IMR-90 (cell line): ENCODE data around the gene EHHADH. TPM values are rescaled to one million over a fixed set of nuclear protein-coding genes. Genes with fewer than 3 reads are reported as not detected.

ENCODE experiments used
- ATAC-seq: fragments of 200-7000 bp; cut with Tn5 transposase; 2 replicates; pipeline ENCODE4 v1.9.1; 2020; ENCODE audit warnings: low read depth, mild to moderate bottlenecking, moderate library complexity
- BruUV-seq: library from RNA; stranded (reverse); fragments of 400-500 nt; replicated peaks from 2 replicates; lab custom pipeline; 2021; lab: Mats Ljungman, UMichigan
- CTCF ChIA-PET: fragments of 300-600 bp; formaldehyde crosslinking; extraction: SDS; loops from one replicate; lab custom pipeline; 2021; ENCODE audit warnings: antibody characterized with exemption; lab: Yijun Ruan, JAX
- POLR2A ChIA-PET: fragments of 300-600 bp; sonication (Branson Sonifier 250); formaldehyde crosslinking; loops from one replicate; lab custom pipeline; 2022; ENCODE audit warnings: antibody characterized with exemption; ENCODE audit not compliant: unreplicated experiment; lab: Charles Lee
- DNase-seq: peaks from one replicate; pipeline ENCODE4 v3.0.0; 2013
- H2AFZ ChIP-seq: replicated peaks from 2 replicates; pipeline ENCODE3; 2013; ENCODE audit warnings: low read length, mild to moderate bottlenecking; ENCODE audit not compliant: poor library complexity
- H2AK5ac ChIP-seq: 2 replicates; pipeline ENCODE4 v1.6.1; 2013; ENCODE audit warnings: low read depth, low read length, inconsistent platforms
- H2AK9ac ChIP-seq: replicated peaks from 2 replicates; pipeline ENCODE3; 2013; ENCODE audit warnings: mild to moderate bottlenecking, low read depth, low read length, moderate library complexity; ENCODE audit not compliant: poor library complexity
- H2BK120ac ChIP-seq: 2 replicates; pipeline ENCODE4 v1.6.1; 2013; ENCODE audit warnings: low read depth, low read length, inconsistent platforms
- H2BK15ac ChIP-seq: 3 replicates; pipeline ENCODE4 v1.6.1; 2013; ENCODE audit warnings: low read depth, low read length, inconsistent platforms
- H2BK20ac ChIP-seq: 2 replicates; pipeline ENCODE4 v1.6.1; 2013; ENCODE audit warnings: low read depth, mild to moderate bottlenecking, inconsistent platforms, low read length, moderate library complexity
- H2BK5ac ChIP-seq: 2 replicates; pipeline ENCODE4 v1.6.1; 2013; ENCODE audit warnings: mild to moderate bottlenecking, low read depth, low read length, inconsistent platforms; ENCODE audit not compliant: poor library complexity, severe bottlenecking
- H3K14ac ChIP-seq: replicated peaks from 2 replicates; pipeline ENCODE4 v1.6.1; 2013; ENCODE audit warnings: low read depth, low read length, inconsistent platforms
- H3K18ac ChIP-seq: 2 replicates; pipeline ENCODE4 v1.6.1; 2013; ENCODE audit warnings: low read depth, low read length, control low read depth
- H3K23ac ChIP-seq: 2 replicates; pipeline ENCODE4 v1.6.1; 2013; ENCODE audit warnings: low read depth, low read length, inconsistent platforms
- H3K27ac ChIP-seq: 2 replicates; pipeline ENCODE4 v1.5.1; 2013; ENCODE audit warnings: mild to moderate bottlenecking, control low read depth, low read length; ENCODE audit not compliant: insufficient read depth
- H3K27me3 ChIP-seq: 2 replicates; pipeline ENCODE4 v1.6.1; 2013; ENCODE audit warnings: low read length; ENCODE audit not compliant: control insufficient read depth, insufficient read depth
- H3K36me3 ChIP-seq: 2 replicates; pipeline ENCODE4 v1.6.1; 2013; ENCODE audit warnings: low read length, mixed read lengths; ENCODE audit not compliant: control insufficient read depth, insufficient read depth
- H3K4ac ChIP-seq: 2 replicates; pipeline ENCODE4 v1.6.1; 2013; ENCODE audit warnings: low read depth, low read length, inconsistent platforms
- H3K4me1 ChIP-seq: 2 replicates; pipeline ENCODE4 v1.6.1; 2013; ENCODE audit warnings: low read length, mixed read lengths; ENCODE audit not compliant: control insufficient read depth, insufficient read depth
- H3K4me2 ChIP-seq: 2 replicates; pipeline ENCODE4 v1.6.1; 2013; ENCODE audit warnings: low read depth, mild to moderate bottlenecking, control low read depth, low read length, moderate library complexity
- H3K4me3 ChIP-seq: 2 replicates; pipeline ENCODE4 v1.5.1; 2013; ENCODE audit warnings: low read depth, mild to moderate bottlenecking, control low read depth, low read length, moderate library complexity; ENCODE audit not compliant: insufficient read depth
- H3K56ac ChIP-seq: 2 replicates; pipeline ENCODE4 v1.6.1; 2013; ENCODE audit warnings: low read length, inconsistent platforms; ENCODE audit not compliant: insufficient read depth; ENCODE audit errors: extremely low read depth
- H3K79me1 ChIP-seq, 2 experiments: 2 replicates each; pipeline ENCODE4 v1.6.1; 2013; ENCODE audit warnings: low read length in 2 of 2, inconsistent platforms in 1 of 2, low read depth in 1 of 2
- H3K9ac ChIP-seq: 2 replicates; pipeline ENCODE4 v1.6.1; 2013; ENCODE audit warnings: low read depth, low read length, control low read depth
- H3K9me1 ChIP-seq: 2 replicates; pipeline ENCODE4 v1.6.1; 2013; ENCODE audit warnings: low read length, inconsistent platforms; ENCODE audit not compliant: insufficient read depth
- H3K9me3 ChIP-seq: 2 replicates; pipeline ENCODE4 v1.6.1; 2013; ENCODE audit warnings: low read length; ENCODE audit not compliant: control insufficient read depth, insufficient read depth
- H4K20me1 ChIP-seq: 2 replicates; pipeline ENCODE4 v1.6.1; 2013; ENCODE audit warnings: low read length, inconsistent platforms; ENCODE audit not compliant: insufficient read depth
- H4K5ac ChIP-seq: 2 replicates; pipeline ENCODE4 v1.6.1; 2013; ENCODE audit warnings: mild to moderate bottlenecking, low read depth, low read length, control low read depth
- H4K8ac ChIP-seq, 2 experiments: 2 replicates each; pipeline ENCODE4 v1.6.1; 2013; ENCODE audit warnings: low read depth in 2 of 2, low read length in 2 of 2, control low read depth in 1 of 2, inconsistent platforms in 1 of 2
- H4K91ac ChIP-seq: 2 replicates; pipeline ENCODE4 v1.6.1; 2013; ENCODE audit warnings: low read depth, low read length, inconsistent platforms; ENCODE audit not compliant: insufficient read depth
- CEBPB ChIP-seq: IDR thresholded peaks from 2 replicates; pipeline ENCODE4 v1.6.1; 2012; ENCODE audit warnings: low read depth, low read length, improper control_type of control experiment
- CHD1 ChIP-seq: IDR thresholded peaks from 2 replicates; pipeline ENCODE4 v1.6.1; 2012; ENCODE audit warnings: low read depth, low read length, improper control_type of control experiment
- CTCF ChIP-seq: conservative IDR thresholded peaks from 2 replicates; pipeline ENCODE4 v1.5.1; 2012; ENCODE audit warnings: mild to moderate bottlenecking, low read depth, low read length, improper control_type of control experiment
- ELK1 ChIP-seq: fragments of 150-350 bp; IDR thresholded peaks from 2 replicates; pipeline ENCODE4 v1.6.1; 2016; ENCODE audit warnings: low read depth, mild to moderate bottlenecking, low read length, moderate library complexity, borderline replicate concordance
- MAFK ChIP-seq: IDR thresholded peaks from 2 replicates; pipeline ENCODE4 v1.6.1; 2012; ENCODE audit warnings: low read depth, low read length, improper control_type of control experiment
- MAZ ChIP-seq: IDR thresholded peaks from 2 replicates; pipeline ENCODE4 v1.6.1; 2012; ENCODE audit warnings: low read depth, mild to moderate bottlenecking, low read length, improper control_type of control experiment, moderate library complexity, borderline replicate concordance
- MXI1 ChIP-seq: IDR thresholded peaks from 2 replicates; pipeline ENCODE4 v1.6.1; 2012; ENCODE audit warnings: low read depth, mild to moderate bottlenecking, low read length, moderate library complexity, borderline replicate concordance
- POLR2A ChIP-seq: IDR thresholded peaks from 2 replicates; pipeline ENCODE4 v1.6.1; 2012; ENCODE audit warnings: mild to moderate bottlenecking, low read depth, low read length
- RAD21 ChIP-seq: IDR thresholded peaks from 2 replicates; pipeline ENCODE4 v1.6.1; 2012; ENCODE audit warnings: low read length, improper control_type of control experiment
- RCOR1 ChIP-seq: IDR thresholded peaks from 2 replicates; pipeline ENCODE4 v1.6.1; 2012; ENCODE audit warnings: mild to moderate bottlenecking, low read length, improper control_type of control experiment; ENCODE audit not compliant: insufficient replicate concordance
- RFX5 ChIP-seq: IDR thresholded peaks from 2 replicates; pipeline ENCODE4 v1.8.0; 2012; ENCODE audit warnings: low read depth, mild to moderate bottlenecking, low read length, moderate library complexity
- SMC3 ChIP-seq: fragments of 150-350 bp; IDR thresholded peaks from 2 replicates; pipeline ENCODE4 v1.6.1; 2016; ENCODE audit warnings: low read depth, mild to moderate bottlenecking, antibody characterized with exemption, low read length, moderate library complexity
- USF2 ChIP-seq: fragments of 150-350 bp; IDR thresholded peaks from 2 replicates; pipeline ENCODE4 v1.6.1; 2017; ENCODE audit warnings: mild to moderate bottlenecking, antibody characterized with exemption, low read length, low read depth
- WGBS, 2 experiments: methylation state at CpG; one replicate each; pipeline versions ENCODE4 v1.1.5 to v1.1.7; 2013; ENCODE audit warnings: missing lambda C conversion rate in 2 of 2; ENCODE audit not compliant: insufficient read length in 1 of 2; ENCODE audit errors: extremely low coverage in 2 of 2; 5-methylcytosine and 5-hydroxymethylcytosine counted together
- dilution Hi-C: fragments of 300-500 bp; cut with HindIII; formaldehyde crosslinking; loops from one replicate; pipeline ENCODE4 v1.14.3; 2018; ENCODE audit warnings: low sequenced_read_pairs; ENCODE audit not compliant: unreplicated experiment
- in situ Hi-C: fragments of 300-500 bp; cut with MboI; formaldehyde crosslinking; loops from 3 replicates; pipeline ENCODE4 v1.14.3; 2019; ENCODE audit warnings: low sequenced_read_pairs, inconsistent platforms, mixed read lengths
- intact Hi-C: fragments of 100-400 bp; cut with micrococcal nuclease; formaldehyde crosslinking; loops from 2 replicates; pipeline ENCODE4 v1.10.0; 2022
- polyA plus RNA-seq, 3 experiments: library from polyadenylated mRNA; depleted of rRNA; stranded (reverse); fragments of >200 nt; gene quantifications; 2 replicates each; pipeline ENCODE4 v1.2.3, GENCODE V29; 2012; ENCODE audit warnings: low replicate concordance in 1 of 3
- total RNA-seq: library from RNA; depleted of rRNA; stranded (reverse); fragments of >200 nt; gene quantifications from 2 replicates; pipeline ENCODE4 v1.2.3, GENCODE V29; 2012

The EHHADH gene
- total and polyA plus RNA-seq, 2 of the 4 experiments (the other 2 are of a cell fraction) = 2.0 to 4.7 TPM

GRCh38 chr3:185149591-185149990 lies 104.3 kb downstream of the EHHADH start:
- ATAC-seq = no peak

More at GRCh38 chr3:185149591-185149990, 104.3 kb downstream of the EHHADH start:
- BruUV-seq = no TSS peak
- Histone ChIP-seq H3K4ac (no peak overlapping the region), H3K9me3 (no peaks in the 10 kb centered on the region), H3K4me2 (no peak overlapping the region), H3K36me3 (no peaks in the 10 kb centered on the region), H4K5ac (no peak overlapping the region), H3K79me1 (no peaks in the 10 kb centered on the region), H2AK9ac (no peak overlapping the region), H3K9me1 (peaks cover 5% of the 10 kb centered on the region), H4K91ac (no peak overlapping the region), H2AFZ (no peak overlapping the region), H2BK120ac (no peak overlapping the region), H2AK5ac (no peak overlapping the region), H4K20me1 (no peaks in the 10 kb centered on the region), H3K27ac (no peak overlapping the region), H2BK15ac (no peak overlapping the region), H4K8ac (no peak overlapping the region), H3K23ac (no peak overlapping the region), H3K27me3 (peaks cover 29% of the 10 kb centered on the region), H3K56ac (no peak overlapping the region), H3K4me1 (no peaks in the 10 kb centered on the region; the same call in 1 of the 2 replicates), H2BK20ac (no peak overlapping the region), H2BK5ac (no peak overlapping the region), H3K14ac (no peak overlapping the region), H3K4me3 (no peak overlapping the region), H3K18ac (no peak overlapping the region), H3K9ac (no peak overlapping the region)
- CTCF ChIA-PET = no interaction called here
- intact Hi-C loops = no loop called here
- no peak for DNase-seq
- dilution Hi-C loops = no loop called here
- POLR2A ChIA-PET = no interaction called here
- in situ Hi-C loops = no loop called here
- no peak for TF ChIP-seq RFX5
- TF ChIP-seq MAFK = no peak
- TF ChIP-seq CHD1 = no peak
- no peak for TF ChIP-seq ELK1
- no peak for TF ChIP-seq USF2
- no peak for TF ChIP-seq MXI1
- no peak for TF ChIP-seq RAD21
- no peak for TF ChIP-seq CTCF
- no peak for TF ChIP-seq CEBPB
- TF ChIP-seq SMC3 = no peak
- TF ChIP-seq RCOR1 = no peak
- TF ChIP-seq POLR2A = no peak
- TF ChIP-seq MAZ = no peak
- no CpG with 5 or more reads among the region's 3 CpGs for WGBS, 2 experiments
